Suppressor macrophage (primary cell): ENCODE measurements around the gene ADD1.
A peak's percentile ranks its signal among the peaks of the same experiment; 100 is the strongest.

Experiments
- DNase-seq, 4 experiments: peaks; one replicate each; pipeline ENCODE4 v3.0.0-alpha.2; 2020 to 2022

ADD1 gene

DNA sequence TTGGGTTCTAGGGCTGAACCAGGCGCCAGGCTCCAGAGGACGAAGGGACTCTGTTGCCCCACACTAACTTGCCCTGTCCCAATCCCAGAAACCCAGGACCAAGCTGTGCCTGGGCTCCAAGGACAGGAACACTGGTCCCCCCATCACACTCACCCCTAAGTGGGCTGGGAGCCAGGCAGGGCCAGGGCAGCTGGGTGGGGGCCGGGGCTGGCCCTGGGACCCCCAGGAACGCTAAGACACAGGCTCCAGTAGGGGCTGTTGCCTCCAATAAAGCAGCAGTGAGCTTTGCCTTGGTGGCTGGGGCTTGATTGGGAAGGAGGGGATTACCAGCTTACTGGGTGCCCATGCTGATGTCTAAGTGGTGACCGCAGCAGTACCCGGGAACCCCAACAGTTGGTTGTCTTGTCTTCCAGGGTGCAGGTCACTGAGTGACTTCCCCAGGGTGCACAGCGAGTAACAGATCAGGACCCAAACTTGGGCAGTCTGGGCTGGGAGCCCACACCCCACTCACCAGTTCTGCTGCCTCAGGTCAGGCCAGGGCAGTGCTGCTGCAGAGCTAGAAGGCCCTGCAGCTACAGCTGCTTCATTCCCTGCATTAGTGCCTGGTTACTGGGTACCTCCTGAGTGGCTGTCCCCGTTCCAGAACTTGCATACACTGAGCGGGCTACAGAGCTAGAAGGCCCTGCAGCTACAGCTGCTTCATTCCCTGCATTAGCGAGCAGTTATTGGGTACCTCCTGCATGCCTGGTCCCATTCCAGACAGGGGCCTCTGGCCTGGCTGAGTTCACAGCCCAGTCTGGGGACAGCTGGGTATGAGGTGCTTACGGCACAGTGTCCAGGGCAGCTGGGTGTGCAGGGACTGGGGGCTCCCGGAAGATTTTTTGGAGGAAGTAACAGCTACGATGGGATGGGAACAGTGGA is 9.4 kb upstream of the ADD1 start:
- DNase-seq, result no peak

DNA sequence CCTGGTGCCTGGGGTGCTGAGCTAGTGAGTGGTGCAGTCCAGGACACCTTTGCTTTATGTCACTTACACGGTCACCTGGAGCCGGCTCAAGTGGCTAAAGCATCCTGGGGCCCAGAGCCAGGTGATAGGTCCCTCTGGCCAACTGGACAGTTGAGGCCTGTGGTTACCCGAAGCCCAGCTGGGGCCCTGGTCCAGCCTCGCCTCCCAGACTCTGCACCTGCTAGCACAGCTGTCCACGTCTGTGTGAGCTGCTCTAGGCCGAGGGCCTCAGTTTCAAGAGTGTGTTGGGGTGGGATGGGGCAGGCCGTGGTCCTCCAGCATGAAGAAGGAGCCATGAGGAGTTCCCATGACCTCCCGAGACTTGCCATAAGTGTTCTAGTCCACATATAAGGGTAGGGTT is 7.7 kb upstream of the ADD1 start:
- no peak for DNase-seq

DNA sequence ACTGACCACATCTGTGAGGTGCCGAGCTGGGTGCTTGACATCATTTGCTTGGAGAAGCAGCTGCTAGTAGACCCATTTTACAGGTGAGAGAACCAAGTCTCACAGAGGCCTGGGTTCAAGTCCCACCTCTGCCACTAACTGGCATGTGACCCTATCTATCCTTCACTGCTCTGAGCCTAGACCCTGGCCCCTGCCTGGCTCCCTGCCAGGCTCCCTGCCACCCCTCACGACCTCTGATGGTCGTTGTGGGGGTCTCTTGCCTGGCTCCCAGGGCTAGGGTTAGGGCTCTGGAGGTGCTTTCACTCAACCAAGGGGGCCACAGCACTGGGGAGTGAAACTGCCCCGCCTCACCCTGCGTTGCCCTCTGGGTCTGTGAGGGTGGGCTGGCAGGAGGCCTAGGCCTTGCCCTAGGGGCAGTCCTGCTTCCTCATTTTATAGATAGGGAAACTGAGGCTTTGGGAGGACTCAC is 7.2 kb upstream of the ADD1 start:
- no peak for DNase-seq

DNA sequence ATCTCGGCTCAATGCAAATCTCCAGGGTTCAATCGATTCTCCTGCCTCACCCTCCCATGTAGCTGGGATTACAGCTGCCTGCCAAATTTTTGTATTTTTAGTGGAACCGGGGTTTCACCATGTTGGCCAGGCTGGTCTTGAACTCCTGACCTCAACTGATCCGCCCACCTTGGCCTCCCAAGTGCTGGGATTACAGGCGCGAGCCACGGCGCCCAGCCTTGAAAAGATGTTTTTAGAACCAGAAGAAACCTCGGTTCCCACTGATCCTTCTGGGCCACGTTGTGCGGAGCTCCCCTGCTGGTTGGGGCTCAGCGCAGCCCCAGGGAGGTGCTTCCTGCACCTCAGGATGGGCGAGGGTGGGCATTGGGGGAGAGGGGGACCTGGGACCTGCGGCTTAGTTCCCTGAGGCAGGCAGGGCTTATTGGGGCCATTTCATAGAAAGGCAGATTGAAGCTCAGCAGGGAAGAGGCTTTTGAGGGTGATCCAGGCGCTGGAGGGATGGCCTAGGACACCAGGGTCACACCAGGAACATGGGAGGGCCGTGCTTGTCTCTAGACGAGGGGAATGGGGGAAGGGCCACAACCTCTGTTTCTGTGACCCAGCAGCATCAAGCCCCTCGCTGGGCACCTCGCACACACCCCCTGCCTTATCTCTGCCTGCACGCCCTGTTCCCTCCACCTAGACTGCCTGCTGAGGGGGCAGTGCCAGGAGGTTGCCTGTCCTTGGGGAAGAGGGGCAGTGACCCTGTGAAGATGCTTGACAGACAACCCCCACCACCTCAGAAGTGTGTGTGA is 6.3 kb upstream of the ADD1 start:
- DNase-seq, result no peak

DNA sequence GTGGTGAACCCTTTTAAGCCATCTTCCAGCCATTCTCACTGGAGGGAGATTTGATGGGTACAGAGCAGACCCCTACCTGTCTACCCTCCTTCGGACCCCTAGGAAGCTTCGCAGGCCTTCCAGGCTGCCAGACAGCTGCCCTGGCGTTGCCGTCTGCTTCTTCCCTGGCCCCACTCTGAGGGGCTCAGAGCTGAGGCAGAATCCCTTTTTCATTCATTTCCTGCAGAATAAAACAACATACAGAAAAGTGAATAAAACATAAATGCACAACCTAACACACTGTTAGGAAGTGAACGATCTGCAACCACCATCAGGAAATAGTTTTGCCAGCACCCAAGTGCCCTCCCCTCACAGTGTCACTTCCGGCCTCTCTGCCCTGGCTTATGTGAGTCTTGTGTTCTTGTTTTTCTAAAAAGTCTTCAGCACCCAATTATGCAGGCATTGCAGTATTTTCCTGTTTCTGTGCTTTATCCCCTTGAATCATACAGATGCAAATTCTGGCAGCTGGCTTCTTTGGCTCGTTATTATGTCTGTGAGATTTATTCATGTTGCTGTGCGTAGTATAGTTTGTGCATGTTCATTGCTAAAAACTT is 5.6 kb upstream of the ADD1 start:
- DNase-seq, result peak; percentile 75 to 84 (median 82)

DNA sequence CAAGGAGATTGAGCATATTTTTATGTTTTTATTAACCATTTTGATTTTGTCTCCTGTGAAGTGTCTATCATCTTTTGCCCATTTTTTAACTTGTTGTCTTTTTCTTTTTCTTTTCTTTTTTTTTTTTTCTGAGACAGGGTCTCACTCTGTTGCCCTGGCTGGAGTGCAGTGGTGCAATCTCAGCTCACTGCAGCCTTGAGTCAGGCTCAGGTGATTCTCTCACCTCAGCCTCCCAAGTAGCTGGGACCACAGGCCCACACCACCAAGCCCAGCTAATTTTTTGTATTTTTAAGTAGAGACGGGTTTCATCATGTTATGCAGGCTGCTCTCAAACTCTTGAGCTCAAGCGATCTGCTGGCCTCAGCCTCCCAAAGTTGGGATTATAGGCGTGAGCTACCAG is 4.6 kb upstream of the ADD1 start:
- DNase-seq, result no peak

DNA sequence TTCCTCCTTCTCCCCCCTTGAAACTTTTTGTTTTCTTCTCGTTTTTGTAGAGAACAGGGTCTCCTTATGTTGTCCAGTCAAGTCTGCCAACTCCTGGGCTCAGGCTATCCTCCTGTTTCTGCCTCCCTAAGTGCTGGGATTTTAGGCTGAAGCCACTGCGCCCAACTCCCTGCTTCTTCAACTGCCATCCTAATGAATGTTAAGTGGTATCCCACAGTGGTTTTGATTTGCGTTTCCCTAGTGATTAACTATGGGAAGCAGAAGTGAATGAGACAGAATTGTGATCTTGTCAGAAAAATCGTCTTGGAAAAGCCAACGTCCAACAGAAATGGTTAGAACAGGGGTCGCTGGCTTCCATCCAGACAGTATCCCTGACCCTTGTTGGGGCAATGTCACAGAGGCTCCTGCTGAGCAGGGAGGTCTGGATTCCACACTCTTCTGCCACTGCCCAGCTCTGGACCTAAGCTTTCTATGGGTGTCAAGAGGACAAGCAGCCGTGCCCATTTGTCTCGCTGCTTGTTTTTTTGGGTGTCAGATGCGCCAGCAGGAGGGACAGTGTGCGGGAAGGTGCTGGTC is 869 bp upstream of the ADD1 start:
- DNase-seq, result peak; percentile 35 to 48 (median 44)

DNA sequence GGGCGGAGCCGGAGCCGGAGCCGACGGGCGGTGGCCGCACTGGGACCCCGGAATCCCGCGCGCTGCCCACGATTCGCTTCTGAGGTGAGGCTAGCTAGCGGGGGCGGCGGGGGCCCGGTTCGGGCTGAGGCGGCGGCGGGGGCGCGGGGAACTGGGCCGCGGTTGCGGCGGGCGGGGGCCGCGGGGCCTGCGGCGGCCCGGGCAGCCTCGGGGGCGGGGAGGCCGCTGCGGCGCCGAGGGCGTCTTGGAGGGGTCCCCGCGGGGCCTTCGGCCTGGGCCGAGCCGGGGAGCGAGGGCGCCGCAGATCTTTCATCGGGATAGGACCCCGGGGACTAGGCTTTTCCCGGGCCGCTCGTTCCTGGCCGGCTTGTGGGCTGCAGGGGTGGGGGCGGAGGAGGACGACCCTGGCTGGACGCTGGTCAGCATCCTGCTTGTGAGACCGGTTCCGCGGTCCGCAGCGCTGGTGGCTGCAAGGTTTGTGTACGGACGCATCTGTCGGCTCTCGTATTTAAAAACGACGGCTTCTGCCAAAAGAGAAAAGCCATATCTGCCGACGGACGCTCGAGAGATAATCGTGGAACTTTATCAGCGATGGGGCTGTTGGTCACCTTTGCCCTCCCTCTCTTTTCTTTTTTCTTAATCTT is 419 bp downstream of the ADD1 start:
- DNase-seq, result peak; percentile 55 to 72 (median 60)

DNA sequence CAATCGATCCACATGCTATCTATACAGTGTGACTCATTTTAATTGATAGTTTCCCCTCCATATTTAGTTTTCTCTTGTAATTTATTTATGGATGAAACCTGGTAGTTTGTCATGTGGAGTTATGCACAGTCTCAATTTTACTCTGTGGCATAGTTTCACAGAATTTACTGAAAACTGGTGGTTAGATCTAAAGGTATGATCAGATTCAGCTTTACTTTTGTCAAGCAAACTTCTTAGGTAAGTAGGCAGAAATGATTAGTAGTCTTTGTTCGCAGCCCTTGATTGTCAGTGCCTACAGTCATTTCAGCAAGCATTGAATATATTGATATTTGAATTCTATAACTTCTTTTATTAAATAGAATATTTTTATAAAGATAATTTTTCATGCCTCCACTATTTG is 2.5 kb downstream of the ADD1 start:
- no peak for DNase-seq

DNA sequence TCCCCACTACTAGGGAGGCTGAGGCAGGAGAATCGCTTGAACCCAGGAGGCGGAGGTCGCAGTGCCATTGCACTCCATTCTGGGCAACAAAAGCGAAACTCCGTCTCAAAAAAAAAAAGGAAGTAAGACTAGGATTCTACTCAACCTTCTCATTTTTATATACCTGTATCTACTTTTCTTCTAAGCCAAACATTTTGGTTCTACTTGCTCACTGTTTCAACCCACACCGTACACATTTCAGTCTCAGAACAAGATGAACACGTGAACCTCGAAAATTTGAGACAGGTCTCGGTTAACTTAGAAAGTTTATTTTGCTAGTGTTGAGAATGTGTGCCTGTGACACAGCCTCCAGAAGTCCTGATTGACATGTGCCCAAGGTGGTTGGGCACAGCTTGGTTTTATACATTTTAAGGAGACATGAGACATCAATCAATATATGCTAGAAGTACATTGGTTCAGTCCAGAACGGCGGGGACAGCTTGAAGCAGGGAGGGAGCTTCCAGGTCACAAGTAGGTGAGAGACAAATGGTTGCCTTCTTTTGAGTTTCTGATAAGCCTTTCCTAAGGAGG is 3.7 kb downstream of the ADD1 start:
- DNase-seq, result no peak

DNA sequence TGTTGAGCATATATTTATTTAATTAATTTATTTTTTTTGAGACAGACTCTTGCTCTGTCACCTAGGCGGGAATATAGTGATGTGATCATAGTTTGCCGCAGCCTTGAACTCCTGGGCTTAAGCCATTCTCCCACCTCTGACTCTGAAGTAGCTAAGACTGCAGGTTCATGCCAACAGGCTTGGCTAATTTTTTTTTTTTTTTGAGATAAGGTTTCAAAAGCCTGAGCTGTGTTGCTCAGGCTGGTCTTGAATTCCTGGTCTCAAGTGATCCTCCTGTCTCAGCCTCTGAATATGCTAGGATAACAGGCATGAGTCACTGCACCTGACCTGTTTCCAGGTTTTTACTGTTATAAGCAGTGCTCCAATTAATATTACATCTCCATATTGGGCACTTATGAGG is 4.8 kb downstream of the ADD1 start:
- no peak for DNase-seq

DNA sequence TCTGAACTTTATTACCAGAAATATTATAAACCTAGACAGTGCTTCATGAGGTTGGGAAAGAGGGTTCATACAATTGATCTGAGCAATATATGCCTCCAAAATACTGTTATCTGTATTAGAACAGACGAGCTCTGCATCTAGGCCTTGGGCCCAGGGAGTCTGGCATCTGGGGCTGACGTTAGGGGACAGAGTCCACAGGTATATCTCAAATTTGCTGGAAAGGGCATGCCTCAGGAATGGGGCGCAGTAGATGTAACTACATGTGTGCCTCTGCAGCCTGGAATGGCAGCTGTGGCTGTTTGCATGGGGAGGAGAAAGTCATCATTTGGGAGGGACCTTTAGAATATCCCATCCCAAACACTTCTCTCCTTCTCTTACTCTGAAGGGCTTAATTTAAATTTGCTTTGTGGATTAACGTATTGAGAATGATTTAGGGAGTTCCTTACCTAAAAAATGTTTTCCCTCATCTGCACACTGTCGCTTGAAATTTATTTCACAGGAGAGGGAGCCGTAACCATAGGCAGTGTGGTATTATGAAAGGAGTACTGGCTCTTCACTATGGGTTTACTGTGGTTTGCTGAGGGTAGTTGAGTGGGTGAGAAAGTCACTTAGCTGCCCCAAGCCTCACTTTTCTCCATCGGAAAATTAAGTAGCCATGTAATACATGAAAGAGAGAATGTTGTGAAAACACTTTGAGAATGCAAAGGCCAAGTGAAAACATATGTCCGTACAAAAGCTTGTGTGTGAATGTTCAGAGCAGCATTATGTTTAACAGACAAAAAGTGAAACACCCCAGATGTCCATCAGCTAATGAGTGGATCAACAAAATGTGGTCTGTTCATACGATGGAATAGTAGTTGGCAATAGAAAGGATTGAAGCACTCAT is 5.9 kb downstream of the ADD1 start:
- no peak for DNase-seq

DNA sequence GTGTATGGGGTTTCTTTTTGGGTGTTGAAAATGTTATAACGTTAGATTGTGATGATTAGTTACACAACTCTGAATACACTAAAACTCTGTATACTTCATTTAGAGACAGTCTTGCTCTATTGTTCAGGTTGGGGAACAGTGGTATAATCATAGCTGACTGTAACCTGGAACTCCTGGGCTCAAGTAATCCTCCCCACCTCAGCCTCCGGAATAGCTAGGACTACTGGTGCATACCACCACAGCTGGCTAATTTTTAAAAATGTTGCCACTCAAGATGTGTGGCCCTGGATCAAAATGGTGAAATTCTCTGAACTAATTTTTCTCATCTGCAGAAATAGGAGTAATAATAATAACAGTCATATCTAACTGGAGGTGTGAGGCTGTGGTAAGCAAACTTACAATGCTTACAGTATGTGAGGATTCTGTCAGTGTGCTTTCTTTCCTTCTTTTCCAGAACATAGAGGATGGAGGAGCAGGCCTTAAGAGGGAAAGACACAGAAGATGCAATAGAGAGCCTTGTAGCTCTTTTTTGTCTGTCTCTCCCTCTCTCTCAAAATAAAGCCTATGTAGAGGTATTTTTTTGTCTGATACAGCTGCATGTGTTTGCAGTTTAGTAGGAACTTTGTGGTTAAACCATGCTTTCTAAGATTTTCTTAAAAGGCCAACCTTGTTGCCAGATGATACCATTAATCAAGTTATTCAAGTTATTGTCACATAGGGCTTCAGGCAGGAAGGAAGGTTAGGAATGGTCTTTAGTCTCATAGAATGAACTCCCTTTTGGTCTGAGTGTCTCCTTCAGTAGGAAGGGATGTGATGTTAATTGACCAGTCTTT is 7.5 kb downstream of the ADD1 start:
- no peak for DNase-seq

DNA sequence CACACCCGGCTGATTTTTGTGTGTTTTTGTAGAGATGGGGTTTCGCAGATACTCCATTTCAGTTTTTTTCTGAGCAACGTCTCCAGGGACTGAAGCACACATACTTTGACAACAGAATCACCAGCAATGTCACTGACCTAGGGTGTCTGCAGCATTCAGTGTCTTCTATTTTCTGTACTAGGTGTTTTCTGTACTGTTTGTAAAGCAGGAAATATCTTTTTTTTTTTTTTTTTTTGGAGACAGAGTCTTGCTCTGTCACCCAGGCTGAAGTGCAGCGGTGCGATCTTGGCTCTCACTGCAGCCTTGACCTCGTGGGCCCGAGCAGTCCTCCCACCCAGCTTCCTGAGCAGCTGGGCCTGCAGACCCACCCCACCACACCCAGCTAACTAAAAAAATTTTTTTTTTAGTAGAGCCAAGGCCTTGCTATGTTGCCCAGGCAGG is 8.9 kb downstream of the ADD1 start:
- DNase-seq, result no peak

DNA sequence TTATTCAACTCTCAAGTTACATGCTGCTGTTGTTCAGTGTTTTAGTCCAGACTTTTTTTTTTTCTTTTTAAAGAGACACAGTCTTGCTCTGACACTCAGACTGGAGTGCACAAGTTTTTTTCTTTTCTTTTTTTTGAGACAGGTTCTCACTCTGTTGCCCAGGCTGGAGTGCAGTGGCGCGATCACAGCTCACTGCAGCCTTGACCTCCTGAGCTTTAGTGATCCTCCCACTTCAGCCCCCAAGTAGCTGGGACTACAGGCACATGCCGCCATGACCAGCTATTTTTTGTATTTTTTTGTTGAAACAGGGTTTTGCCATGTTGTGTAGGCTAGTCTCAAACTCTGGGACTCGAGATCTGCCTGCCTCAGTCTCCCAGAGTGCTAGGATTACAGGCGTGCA is 11.9 kb downstream of the ADD1 start:
- DNase-seq, result no peak

DNA sequence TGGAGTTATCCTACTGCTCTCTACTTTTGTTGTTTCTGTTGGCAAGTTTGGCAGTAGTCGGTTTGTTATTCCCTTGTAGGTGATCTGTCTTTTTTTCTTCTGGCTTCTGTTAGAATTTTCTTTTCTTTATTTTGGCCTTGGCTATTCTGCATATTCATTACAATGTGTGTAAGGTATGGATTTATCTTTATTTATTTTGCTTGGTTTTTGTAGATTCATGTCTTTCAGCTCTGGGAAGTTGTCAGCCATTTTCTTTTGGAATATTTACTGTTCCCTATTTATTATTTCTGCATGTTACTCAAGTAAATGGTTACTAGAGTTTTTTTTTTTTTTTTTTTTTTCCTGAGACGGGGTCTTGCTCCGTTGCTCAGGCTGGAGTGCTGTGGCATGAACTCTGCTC is 12.6 kb downstream of the ADD1 start:
- no peak for DNase-seq

DNA sequence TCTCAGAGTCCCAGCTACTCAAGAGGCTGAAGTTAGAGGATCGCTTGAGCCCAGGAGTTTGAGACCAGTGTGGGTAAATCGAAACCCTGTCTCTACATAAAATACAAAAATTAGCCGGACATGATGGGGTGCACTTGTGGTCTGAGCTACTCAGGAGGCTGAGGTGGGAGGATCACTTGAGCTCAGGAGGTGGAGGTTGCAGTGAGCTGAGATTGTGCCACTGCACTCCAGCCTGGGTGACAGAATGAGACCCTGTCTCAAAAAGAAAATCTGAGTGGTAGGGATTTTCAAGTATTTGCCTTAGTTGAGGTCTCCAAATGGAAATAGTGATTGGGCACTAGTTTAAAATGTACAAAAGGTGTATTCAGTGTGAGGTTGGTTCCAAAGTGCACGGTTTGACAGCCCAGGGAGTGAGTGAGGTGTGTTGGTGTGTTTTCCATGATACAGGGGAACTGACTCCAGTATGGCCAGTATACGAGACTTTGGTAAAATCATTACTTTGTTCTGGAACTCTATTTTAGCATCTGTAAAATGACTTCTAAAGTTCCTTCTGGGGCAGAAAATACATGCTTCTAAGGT is 13.8 kb downstream of the ADD1 start:
- DNase-seq, result no peak

DNA sequence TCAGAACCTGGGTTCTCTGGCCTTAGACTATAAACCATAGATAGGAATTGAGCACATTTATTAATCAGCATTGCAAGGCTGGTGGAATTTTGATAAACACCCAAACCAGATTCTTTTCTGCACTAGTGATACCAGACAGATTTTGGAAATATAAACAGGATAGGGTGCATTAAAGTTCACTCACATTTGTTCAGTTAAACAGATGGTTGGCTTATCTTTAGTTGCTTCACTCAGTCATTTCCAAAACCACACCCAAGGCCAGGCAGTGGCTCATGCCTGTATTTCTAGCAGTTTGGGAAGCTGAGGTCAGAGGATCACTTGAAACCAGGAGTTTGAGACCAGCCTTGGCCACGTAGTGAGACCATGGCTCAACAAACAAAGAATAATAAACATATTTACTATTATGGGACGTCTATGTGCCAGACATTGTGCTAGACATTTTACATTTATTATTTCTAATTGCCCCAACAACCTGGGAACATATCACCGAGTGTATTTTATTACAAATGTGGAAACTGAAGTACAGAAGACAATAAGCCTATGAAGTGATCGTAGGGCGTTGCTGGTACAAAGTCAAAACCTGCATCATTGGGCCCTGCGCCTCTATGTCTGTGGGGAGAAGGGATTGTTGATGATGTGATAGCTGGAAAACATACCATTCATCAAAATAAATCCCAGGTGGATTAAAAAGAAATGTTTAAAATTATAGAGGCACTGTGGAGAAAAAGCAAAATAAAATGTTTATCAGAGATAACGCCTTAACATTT is 15.0 kb downstream of the ADD1 start:
- no peak for DNase-seq

DNA sequence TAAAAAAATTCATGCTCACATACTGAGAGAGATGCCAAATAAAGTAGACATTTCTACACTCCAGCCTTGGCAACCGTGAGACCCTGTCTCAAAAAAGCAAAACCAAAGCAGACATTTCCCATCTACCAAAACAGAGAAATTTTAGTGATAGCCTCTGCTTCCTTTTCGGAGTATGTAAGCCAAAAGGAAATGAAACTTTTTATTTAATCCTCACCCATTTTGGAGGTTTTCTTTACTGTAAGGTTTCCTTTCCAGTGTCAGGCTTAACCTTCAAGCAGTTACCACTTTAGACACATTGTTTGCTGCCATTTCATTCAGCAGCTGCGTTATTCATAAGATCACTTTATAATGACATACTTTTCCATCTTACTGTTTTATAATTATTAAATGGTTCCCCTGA is 15.9 kb downstream of the ADD1 start:
- peak in 1 of 4 experiments; percentile 32 for DNase-seq
